SH-SY5Y (cell line): ENCODE measurements around the gene ALX4.

Source experiments
- GATA2 ChIP-seq: IDR thresholded peaks from 2 replicates; pipeline ENCODE4 v1.6.1; 2011; ENCODE audit warnings: mild to moderate bottlenecking, low read depth, low read length
- GATA3 ChIP-seq: IDR thresholded peaks from 2 replicates; pipeline ENCODE4 v1.6.1; 2011; ENCODE audit warnings: low read depth, mild to moderate bottlenecking, low read length, moderate library complexity

DNA sequence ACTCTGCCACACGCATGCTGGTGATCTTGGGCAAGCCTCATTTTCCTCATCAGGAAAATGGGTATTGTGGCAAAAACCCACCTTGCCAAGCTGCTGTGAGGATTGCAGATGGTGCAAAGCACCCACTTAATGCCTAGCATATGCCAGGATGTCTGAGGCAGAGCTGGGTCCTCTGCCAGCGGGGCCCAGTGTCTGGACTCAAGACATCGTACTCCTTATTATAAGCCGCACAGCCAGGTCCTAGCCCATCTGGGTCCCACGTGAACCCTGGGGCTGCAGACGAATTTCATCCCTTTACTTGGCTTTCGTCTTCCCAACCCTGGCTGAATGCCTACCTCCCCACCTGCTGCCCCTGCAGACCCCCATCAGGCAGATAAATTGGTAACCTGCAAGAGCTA is 34.5 kb upstream of the ALX4 start:
- TF ChIP-seq GATA3: no peak
- TF ChIP-seq GATA2: no peak
